ENCODE data around the gene C10orf120. TPM values are rescaled to one million over a fixed set of nuclear protein-coding genes. Genes with fewer than 3 reads are reported as not detected.

The C10orf120 gene
- total RNA-seq, 1 donor from 2014 or later: not detected

GRCh38 chr10:122727426-122727825 lies 27.8 kb upstream of the C10orf120 start:
- Histone ChIP-seq H3K36me3 (no peaks in the 10 kb centered on the region), H3K4me1 (no peaks in the 10 kb centered on the region), H3K27me3 (no peaks in the 10 kb centered on the region), H3K27ac (no peak overlapping the region), H3K9me3 (no peaks in the 10 kb centered on the region), H3K4me3 (no peak overlapping the region)
- intact Hi-C loops (cut with DNase I): no loop called here
- TF ChIP-seq, protein P1, sequence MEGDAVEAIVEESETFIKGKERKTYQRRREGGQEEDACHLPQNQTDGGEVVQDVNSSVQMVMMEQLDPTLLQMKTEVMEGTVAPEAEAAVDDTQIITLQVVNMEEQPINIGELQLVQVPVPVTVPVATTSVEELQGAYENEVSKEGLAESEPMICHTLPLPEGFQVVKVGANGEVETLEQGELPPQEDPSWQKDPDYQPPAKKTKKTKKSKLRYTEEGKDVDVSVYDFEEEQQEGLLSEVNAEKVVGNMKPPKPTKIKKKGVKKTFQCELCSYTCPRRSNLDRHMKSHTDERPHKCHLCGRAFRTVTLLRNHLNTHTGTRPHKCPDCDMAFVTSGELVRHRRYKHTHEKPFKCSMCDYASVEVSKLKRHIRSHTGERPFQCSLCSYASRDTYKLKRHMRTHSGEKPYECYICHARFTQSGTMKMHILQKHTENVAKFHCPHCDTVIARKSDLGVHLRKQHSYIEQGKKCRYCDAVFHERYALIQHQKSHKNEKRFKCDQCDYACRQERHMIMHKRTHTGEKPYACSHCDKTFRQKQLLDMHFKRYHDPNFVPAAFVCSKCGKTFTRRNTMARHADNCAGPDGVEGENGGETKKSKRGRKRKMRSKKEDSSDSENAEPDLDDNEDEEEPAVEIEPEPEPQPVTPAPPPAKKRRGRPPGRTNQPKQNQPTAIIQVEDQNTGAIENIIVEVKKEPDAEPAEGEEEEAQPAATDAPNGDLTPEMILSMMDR (IDR thresholded peaks at IDR 0.05): no peak
- DNase-seq (ENCODE audit: low spot score in 2 of 2): no peak

DNA sequence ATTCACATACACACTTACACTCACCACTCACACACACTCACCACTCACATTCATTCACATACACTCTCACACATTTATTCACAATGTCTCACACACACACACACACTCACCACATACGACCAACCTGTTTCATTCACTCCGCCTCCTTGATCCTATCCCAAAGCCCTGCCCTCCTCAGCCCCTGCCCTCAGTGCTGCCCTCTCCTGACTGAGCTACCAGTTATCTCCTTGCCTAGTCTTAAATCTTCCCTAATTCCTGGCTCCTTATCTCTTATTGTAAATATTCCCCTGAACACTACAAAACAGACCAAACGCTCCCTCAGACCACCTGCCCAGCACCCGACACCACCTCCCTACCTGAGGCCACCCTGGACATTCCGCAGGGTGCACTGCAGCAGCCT lies 26.1 kb upstream of the C10orf120 start:
- H3K36me3 ChIP-seq: no peaks in the 10 kb centered on the region
- TF ChIP-seq, protein P1 (IDR thresholded peaks at IDR 0.05): no peak
- H3K4me1 ChIP-seq: no peaks in the 10 kb centered on the region
- no peak for DNase-seq (ENCODE audit: low spot score in 2 of 2)
- no peaks in the 10 kb centered on the region for H3K27me3 ChIP-seq
- H3K27ac ChIP-seq: no peak overlapping the region
- intact Hi-C loops (cut with DNase I): no loop called here
- H3K9me3 ChIP-seq: no peaks in the 10 kb centered on the region
- no peak overlapping the region for H3K4me3 ChIP-seq

- Histone ChIP-seq H3K36me3 (no peaks in the 10 kb centered on the region), H3K27ac (no peak overlapping the region), H3K4me3 (no peak overlapping the region), H3K27me3 (no peaks in the 10 kb centered on the region), H3K9me3 (no peaks in the 10 kb centered on the region), H3K4me1 (no peaks in the 10 kb centered on the region)
- intact Hi-C loops (cut with DNase I): no loop called here
- DNase-seq (ENCODE audit: low spot score in 2 of 2): no peak
- TF ChIP-seq, protein P1 (IDR thresholded peaks at IDR 0.05): no peak
Measured at GRCh38 chr10:122725006-122725405, 25.4 kb upstream of the C10orf120 start.

DNA sequence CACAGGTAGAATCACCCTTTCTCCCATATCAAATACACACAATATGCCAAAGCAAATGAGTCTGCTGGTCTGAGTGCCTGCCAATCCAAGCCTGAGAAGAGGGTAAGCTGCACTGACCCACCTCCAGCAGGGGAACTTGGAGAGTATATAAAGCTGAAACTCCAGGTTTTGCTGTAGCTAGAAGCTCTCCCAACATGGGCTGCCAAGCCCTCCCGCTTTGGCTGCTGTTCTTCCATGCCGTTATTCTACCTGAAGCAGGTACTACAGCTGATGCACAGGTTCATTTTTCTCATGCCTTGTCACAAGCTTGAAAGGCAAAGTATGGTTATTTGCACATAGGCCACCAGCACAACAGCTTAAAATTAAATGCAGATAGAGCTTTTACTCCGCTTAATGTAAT lies 21.5 kb upstream of the C10orf120 start:
- no peak for DNase-seq (ENCODE audit: low spot score in 2 of 2)
- H3K4me1 ChIP-seq: no peaks in the 10 kb centered on the region
- H3K27me3 ChIP-seq: no peaks in the 10 kb centered on the region
- no peak overlapping the region for H3K27ac ChIP-seq
- H3K9me3 ChIP-seq: no peaks in the 10 kb centered on the region
- no peak overlapping the region for H3K4me3 ChIP-seq
- TF ChIP-seq, protein P1 (IDR thresholded peaks at IDR 0.05): no peak
- H3K36me3 ChIP-seq: no peaks in the 10 kb centered on the region
- intact Hi-C loops (cut with DNase I): no loop called here

GRCh38 chr10:122716025-122716424 lies 16.4 kb upstream of the C10orf120 start:
- Histone ChIP-seq H3K4me1 (no peaks in the 10 kb centered on the region), H3K9me3 (no peaks in the 10 kb centered on the region), H3K27me3 (no peaks in the 10 kb centered on the region), H3K36me3 (no peaks in the 10 kb centered on the region), H3K27ac (no peak overlapping the region), H3K4me3 (no peak overlapping the region)
- intact Hi-C loops (cut with DNase I): no loop called here
- TF ChIP-seq, protein P1 (IDR thresholded peaks at IDR 0.05): no peak
- no peak for DNase-seq (ENCODE audit: low spot score in 2 of 2)

DNA sequence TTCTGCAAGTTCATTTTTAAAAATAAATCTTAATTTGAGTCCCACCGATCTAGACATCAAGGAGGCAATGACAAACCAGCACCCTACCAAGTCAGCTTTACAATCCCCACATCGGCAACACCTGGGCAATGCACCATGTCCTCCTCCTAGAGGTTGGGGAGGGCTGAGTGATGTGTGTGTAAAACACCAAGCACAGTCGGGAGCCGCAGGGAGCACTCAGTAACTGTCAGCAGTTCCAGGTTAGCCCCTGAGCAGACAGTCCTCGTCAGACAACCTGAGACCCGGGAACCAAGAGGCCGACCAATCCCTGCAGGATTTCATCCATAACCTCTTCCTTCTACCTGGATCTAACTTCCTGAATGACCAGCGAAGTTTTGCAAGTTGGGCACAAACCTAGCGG lies 15.9 kb upstream of the C10orf120 start:
- no peak overlapping the region for H3K4me3 ChIP-seq
- H3K4me1 ChIP-seq: no peaks in the 10 kb centered on the region
- no peaks in the 10 kb centered on the region for H3K36me3 ChIP-seq
- TF ChIP-seq, protein P1 (IDR thresholded peaks at IDR 0.05): no peak
- no peaks in the 10 kb centered on the region for H3K27me3 ChIP-seq
- no peak for DNase-seq (ENCODE audit: low spot score in 2 of 2)
- H3K27ac ChIP-seq: no peak overlapping the region
- H3K9me3 ChIP-seq: no peaks in the 10 kb centered on the region
- intact Hi-C loops (cut with DNase I): no loop called here
